ENCODE data around the gene CREB1.

CREB1 gene

DNA sequence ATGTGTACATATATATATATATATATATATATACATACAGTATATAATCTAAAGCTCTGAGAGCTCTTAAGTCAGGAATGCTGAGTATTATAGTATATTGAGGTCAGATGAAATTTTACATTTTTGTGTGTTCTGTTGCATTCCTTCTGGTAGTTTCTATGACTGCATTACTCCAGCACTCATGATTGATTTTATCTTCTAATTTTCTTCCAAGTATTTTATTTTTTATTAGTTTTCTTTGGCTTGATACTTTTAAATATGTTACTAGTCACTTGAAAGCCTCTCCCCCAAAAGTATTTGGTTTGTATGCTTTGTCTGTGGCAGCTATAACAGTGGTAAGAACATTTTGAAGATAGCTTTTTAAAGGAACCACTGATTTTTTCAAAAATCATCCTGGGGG, 70.5 kb downstream of the CREB1 start:
- DNase-seq (ENCODE audit: insufficient read length) (no peak), FAIRE-seq (no peak)
- TF ChIP-seq TAF1 (IDR thresholded peaks at IDR 0.05; ENCODE audit: borderline replicate concordance, low read depth, low read length) (no peak), POLR2AphosphoS5 (IDR thresholded peaks at IDR 0.05; ENCODE audit: low read depth, low read length) (no peak), POLR2A (IDR thresholded peaks at IDR 0.05; ENCODE audit: low read depth, low read length) (no peak)

DNA sequence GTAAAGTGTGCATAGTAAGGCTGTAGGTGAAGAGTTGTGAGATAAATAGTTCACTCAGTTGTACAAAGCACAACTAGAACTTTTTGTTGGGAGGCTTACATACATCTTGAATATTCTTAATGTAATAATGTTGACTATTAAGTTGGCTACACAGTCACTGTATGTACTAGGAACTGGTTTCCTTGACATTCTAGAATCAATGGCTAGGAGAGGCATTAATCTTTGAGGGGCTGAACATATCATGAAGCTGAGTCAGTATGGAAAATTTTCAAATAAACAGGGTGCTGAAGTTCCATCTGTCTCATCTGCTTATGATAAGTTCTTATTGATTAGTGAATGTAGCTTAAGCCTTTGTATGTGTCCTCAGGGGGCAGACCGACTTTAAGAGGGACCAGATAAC, 72.0 kb downstream of the CREB1 start:
- DNase-seq (ENCODE audit: insufficient read length), result no peak
- no peak for FAIRE-seq
- TF ChIP-seq TAF1 (IDR thresholded peaks at IDR 0.05; ENCODE audit: borderline replicate concordance, low read depth, low read length), result no peak
- no peak for TF ChIP-seq POLR2AphosphoS5 (IDR thresholded peaks at IDR 0.05; ENCODE audit: low read depth, low read length)
- TF ChIP-seq POLR2A (IDR thresholded peaks at IDR 0.05; ENCODE audit: low read depth, low read length), result no peak

DNA sequence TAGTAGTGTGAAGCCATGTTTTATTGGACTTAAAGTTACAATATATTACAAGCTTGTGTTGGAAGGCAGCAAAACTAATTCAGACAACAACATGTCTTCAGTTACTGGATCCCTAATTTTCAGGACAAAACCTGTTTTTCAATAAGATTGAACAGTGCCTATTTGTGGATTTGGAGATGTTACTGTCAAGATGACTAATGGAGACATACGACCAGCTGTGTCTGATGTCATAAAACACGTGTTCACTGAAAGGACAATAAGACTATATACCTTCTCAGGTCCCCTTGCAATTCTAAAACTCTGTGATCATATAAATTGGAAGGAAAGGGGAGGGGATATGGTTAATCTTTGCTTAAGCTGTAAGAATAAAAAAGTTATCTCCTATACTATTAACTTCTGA, 73.7 kb downstream of the CREB1 start:
- TF ChIP-seq POLR2A (IDR thresholded peaks at IDR 0.05; ENCODE audit: low read depth, low read length) (no peak), POLR2AphosphoS5 (IDR thresholded peaks at IDR 0.05; ENCODE audit: low read depth, low read length) (no peak), TAF1 (IDR thresholded peaks at IDR 0.05; ENCODE audit: borderline replicate concordance, low read depth, low read length) (no peak)
- DNase-seq (ENCODE audit: insufficient read length) (no peak), FAIRE-seq (no peak)

DNA sequence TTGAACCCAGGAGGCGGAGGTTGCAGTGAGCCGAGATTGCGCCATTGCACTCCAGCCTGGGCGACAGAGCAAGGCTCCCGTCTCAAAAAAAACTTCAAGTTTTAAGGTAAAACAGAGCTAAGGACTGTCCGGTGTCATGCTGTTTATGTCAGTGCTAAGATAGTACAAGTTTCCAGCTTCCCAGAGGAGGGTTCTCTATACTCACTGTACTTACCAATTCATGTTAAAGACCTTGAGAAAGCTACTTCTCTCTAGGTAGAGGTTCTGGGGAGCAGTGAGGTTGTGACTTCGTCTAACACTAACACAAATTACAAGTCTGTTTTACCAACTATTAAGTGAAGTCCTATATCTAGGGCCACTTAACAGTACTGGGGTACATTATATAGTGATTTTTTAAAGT, 76.6 kb downstream of the CREB1 start:
- TF ChIP-seq POLR2A (IDR thresholded peaks at IDR 0.05; ENCODE audit: low read depth, low read length) (no peak), TAF1 (IDR thresholded peaks at IDR 0.05; ENCODE audit: borderline replicate concordance, low read depth, low read length) (no peak), POLR2AphosphoS5 (IDR thresholded peaks at IDR 0.05; ENCODE audit: low read depth, low read length) (no peak)
- DNase-seq (ENCODE audit: insufficient read length), result no peak
- FAIRE-seq, result no peak

DNA sequence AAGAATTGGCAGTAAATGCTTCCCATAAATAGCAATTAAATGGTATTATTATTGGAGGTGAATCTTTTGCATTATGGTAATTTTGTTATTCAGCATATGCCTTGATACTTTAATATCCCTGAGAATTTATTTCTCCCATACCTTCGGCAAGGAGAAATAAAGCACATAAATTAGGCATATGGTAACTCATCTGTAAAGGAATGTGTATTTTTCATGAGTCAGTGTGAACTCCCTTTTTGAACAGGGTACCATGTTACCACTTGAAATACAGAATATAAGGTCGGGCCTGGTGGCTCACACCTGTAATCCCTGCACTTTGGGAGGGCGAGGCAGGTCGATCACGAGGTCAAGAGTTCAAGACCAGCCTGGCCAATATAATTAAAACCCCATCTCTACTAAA, 77.1 kb downstream of the CREB1 start:
- DNase-seq (ENCODE audit: insufficient read length) (no peak), FAIRE-seq (no peak)
- no peak for TF ChIP-seq POLR2A (IDR thresholded peaks at IDR 0.05; ENCODE audit: low read depth, low read length)
- TF ChIP-seq TAF1 (IDR thresholded peaks at IDR 0.05; ENCODE audit: borderline replicate concordance, low read depth, low read length), result no peak
- no peak for TF ChIP-seq POLR2AphosphoS5 (IDR thresholded peaks at IDR 0.05; ENCODE audit: low read depth, low read length)

DNA sequence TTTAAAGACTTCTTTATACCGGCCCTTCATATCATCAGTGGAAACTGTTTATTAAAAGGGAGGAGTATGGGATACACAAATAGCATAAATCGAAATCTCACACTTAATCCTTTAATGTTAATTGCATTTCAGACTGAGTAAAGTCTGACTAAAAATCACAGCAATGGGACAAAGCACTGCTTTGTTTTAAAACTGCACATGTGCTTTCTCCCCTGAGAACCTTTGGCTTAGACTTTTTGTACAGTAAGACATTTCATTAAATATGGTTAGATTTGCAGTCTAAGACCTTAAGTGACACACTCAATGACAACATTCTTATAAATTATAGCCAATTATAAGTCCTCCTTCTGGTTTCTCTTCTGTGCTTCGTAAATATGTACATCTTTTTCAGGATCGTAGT, 83.0 kb downstream of the CREB1 start:
- no peak for TF ChIP-seq POLR2AphosphoS5 (IDR thresholded peaks at IDR 0.05; ENCODE audit: low read depth, low read length)
- TF ChIP-seq POLR2A (IDR thresholded peaks at IDR 0.05; ENCODE audit: low read depth, low read length), result no peak
- TF ChIP-seq TAF1 (IDR thresholded peaks at IDR 0.05; ENCODE audit: borderline replicate concordance, low read depth, low read length), result no peak
- no peak for DNase-seq (ENCODE audit: insufficient read length)
- no peak for FAIRE-seq

DNA sequence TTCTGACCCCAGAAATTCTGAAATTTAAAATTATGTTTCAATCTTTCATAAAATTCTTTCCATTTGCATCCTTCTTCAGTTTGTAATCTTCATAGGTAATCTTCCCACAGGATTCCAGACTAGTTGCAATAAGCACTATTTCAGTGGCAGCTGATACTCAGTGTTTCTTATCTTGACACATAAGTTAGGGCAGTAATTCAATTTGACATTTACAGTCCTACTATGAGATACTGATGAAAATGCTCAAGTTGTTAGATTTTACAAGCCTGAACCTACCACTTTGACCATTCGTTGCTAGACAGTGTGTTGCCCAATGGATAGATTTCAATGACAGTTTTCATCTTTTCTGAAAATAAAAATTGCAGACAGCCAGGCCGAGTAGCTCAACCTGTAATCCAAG, 85.1 kb downstream of the CREB1 start:
- DNase-seq (ENCODE audit: insufficient read length) (no peak), FAIRE-seq (no peak)
- TF ChIP-seq POLR2AphosphoS5 (IDR thresholded peaks at IDR 0.05; ENCODE audit: low read depth, low read length) (no peak), TAF1 (IDR thresholded peaks at IDR 0.05; ENCODE audit: borderline replicate concordance, low read depth, low read length) (no peak), POLR2A (IDR thresholded peaks at IDR 0.05; ENCODE audit: low read depth, low read length) (no peak)

DNA sequence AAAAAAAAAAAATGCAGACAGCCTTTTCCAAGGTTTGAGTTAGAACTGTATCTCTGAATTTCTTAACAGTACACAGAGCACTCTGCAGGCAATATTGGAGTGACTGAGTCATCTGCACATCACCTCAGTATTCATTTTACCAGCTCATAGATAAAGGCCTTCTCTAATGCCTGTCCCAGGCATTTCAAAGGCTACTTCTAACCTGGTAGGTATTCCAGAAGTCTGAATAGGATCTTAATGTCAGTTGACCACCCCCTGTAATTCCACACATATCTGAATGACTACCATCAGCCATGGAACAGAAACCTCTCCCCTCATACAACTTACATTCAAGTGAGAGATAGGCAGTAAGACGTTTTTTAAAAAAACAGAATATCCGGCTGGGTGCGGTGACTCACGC, 86.4 kb downstream of the CREB1 start:
- TF ChIP-seq POLR2AphosphoS5 (IDR thresholded peaks at IDR 0.05; ENCODE audit: low read depth, low read length) (no peak), POLR2A (IDR thresholded peaks at IDR 0.05; ENCODE audit: low read depth, low read length) (no peak), TAF1 (IDR thresholded peaks at IDR 0.05; ENCODE audit: borderline replicate concordance, low read depth, low read length) (no peak)
- DNase-seq (ENCODE audit: insufficient read length) (no peak), FAIRE-seq (no peak)

DNA sequence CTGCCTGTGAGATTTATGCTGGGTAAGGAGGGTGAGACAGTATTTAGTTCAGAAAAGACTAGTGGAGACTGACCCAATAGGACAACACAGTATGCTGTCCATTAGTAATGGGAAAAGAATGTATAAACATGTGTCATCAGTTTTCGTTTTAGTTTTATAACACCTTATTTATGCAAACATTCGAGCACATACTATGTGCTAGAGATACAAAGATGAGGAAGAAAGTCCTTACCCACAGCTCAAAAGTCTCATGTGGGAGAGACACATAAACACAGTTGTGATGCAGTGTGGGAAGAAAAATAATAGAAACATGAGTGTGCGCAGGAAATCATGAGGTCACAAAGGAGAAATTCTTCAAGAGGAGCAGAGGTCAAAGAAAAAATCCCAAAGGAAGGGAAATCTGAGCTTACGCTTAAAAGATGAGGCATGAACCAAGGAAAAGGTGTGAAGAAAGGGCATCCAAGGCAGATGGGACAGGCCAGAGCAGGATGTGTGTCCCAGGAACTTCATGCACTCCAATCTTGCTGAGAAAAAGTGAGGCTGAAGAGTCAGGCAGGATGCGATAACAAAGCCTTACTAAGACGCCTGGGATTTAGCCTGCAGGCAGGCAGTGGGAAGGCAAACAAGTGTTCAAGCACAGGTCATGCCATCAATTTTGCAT, 87.4 kb downstream of the CREB1 start:
- FAIRE-seq, result no peak
- no peak for DNase-seq (ENCODE audit: insufficient read length)
- TF ChIP-seq TAF1 (IDR thresholded peaks at IDR 0.05; ENCODE audit: borderline replicate concordance, low read depth, low read length) (no peak), POLR2A (IDR thresholded peaks at IDR 0.05; ENCODE audit: low read depth, low read length) (no peak), POLR2AphosphoS5 (IDR thresholded peaks at IDR 0.05; ENCODE audit: low read depth, low read length) (no peak)

DNA sequence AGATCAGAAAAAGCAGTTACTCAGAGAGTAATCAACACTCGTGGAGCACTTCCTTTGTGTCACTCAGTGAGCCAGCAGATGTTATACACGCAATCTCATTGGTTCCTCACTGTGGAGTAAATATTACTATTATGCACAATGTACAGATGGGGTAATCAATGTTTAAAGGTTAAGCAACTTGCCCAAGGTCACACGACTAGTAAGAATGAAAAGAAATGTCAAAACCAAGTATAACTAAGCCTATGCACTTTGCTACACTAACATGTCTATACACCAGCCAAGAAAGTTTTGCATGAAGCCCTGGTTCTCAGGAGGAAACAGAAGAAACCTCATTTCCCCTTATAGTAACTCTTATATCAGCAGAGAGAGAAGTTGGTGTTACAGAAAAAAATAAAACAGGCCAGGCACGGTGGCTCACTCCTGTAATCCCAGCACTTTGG, 90.0 kb downstream of the CREB1 start:
- FAIRE-seq, result peak; percentile 50
- no peak for TF ChIP-seq POLR2AphosphoS5 (IDR thresholded peaks at IDR 0.05; ENCODE audit: low read depth, low read length)
- TF ChIP-seq POLR2A (IDR thresholded peaks at IDR 0.05; ENCODE audit: low read depth, low read length), result no peak
- TF ChIP-seq TAF1 (IDR thresholded peaks at IDR 0.05; ENCODE audit: borderline replicate concordance, low read depth, low read length), result no peak
- DNase-seq (ENCODE audit: insufficient read length), result no peak

DNA sequence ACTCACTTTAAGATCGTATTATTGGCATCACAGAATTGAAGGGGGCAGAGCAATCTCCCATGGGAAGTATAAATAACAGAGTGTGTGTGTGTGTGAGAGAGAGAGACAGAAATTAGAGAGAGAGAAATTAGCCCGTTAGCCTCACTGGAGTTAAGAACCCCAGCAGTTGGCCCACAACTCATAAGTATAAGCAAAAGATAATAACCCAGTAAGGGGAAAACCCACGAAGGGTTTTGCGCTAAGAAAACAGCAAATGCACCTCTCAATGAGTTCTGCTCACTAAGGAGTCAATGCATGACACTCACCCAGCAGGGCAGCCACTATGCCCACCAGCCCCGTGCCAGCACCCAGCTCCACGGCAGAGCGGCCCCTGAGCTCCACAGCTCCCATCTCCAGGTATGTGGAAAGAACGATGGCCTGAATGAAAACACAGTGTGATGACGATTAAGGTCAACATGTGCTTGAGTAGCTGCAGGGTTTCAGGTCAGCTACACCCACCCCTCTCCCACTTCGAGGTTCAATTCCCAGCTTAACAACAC, 91.8 kb downstream of the CREB1 start:
- DNase-seq (ENCODE audit: insufficient read length), result no peak
- FAIRE-seq, result no peak
- TF ChIP-seq TAF1 (IDR thresholded peaks at IDR 0.05; ENCODE audit: borderline replicate concordance, low read depth, low read length) (no peak), POLR2A (IDR thresholded peaks at IDR 0.05; ENCODE audit: low read depth, low read length) (no peak)

DNA sequence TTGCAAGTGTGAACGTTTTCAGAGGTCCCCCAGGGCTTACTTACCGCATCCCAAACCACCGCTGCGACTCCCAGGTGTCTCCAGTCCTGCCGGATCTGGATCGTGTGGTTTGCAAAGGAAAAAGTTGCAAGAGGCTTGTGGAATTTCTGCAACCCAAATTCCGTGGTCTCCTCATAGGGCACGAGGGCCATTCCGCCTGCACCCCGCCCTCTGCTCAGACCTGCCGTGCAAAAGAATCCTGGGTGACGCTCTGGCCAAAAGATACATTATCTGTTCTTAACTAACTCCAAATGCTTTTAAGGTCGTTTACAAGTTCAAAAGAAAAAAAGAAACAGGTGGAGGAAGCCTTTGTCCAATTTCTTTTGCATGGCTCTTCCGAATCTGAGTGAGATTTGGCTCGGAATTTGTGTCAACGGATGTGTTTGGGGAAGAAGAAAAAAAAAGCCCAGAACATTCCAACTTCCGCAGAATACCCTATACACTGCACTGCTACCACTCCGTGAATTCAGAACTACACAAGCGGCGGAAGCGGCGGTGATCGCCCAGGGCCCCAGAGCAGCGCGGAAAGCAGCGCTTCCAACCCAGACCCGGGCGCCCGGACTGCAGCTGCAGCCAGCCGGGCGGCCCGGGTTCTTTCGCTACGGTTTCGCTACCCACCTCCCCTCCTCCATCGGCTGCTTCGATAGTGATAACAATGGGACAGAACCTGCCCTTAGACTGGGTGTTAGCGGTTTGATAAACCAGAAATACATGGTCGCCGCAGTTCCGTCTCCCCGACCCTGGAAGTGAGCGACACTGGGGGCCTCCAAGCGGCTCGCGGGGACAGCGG, 94.6 kb downstream of the CREB1 start:
- 0 out of 2 replicates have a peak, but pooled peaks have one; percentile 33 for TF ChIP-seq TAF1 (IDR thresholded peaks at IDR 0.05; ENCODE audit: borderline replicate concordance, low read depth, low read length)
- TF ChIP-seq POLR2AphosphoS5 (IDR thresholded peaks at IDR 0.05; ENCODE audit: low read depth, low read length), result no peak
- TF ChIP-seq POLR2A (IDR thresholded peaks at IDR 0.05; ENCODE audit: low read depth, low read length), result no peak; the same call in none of the 2 replicates
- FAIRE-seq (peak; percentile 74), DNase-seq (ENCODE audit: insufficient read length) (peak; percentile 41)
